ENCODE data around the gene LMF1.

Gene LMF1

DNA sequence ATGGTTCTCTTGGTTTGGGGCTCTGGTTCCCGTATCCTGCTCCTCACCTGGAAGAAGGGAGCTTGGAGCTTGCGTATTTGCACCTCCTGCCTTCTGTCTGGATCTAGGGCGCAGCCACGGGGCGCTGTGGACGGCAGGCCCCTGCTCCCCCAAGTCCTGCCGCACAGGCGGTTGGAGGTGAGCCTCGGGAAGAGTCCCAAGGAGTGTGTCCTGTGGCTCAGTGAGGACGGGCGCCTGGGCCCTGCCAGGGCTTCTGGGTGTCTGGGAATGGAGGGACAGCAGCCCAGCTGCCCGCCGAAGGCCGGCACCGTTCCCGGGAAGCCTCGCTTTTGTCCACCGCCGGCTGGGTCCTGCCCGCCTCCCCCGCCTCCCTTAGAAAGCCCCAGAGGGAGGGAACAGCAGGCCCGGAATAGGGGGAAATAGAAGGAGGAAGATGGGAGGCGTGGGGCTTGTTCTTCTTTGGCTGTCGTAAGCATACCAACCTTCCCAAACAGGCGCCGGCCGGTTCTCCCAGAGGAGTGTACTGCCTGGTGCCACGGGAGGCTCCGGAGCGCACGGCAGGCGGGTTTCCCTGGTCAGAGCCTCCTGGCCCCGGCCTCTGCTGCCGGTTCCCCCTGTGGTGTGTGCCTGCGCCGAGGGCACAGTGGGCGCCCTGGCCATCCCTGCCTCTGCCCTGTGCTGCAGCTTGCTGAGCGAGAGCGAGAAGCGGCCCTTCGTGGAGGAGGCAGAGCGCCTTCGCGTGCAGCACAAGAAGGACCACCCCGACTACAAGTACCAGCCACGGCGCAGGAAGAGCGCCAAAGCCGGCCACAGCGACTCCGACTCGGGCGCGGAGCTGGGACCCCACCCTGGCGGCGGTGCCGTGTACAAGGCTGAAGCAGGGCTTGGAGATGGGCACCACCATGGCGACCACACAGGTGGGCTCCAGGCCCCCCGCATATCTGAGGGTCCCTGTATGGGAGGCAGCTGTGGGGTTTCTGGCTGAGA, 12.6 kb upstream of the LMF1 start:
- no peak for DNase-seq (ENCODE audit: low read depth, low spot score)
- ChIA-PET CTCF (no interaction called here), POLR2A (no interaction called here)
- TF ChIP-seq, protein P1, sequence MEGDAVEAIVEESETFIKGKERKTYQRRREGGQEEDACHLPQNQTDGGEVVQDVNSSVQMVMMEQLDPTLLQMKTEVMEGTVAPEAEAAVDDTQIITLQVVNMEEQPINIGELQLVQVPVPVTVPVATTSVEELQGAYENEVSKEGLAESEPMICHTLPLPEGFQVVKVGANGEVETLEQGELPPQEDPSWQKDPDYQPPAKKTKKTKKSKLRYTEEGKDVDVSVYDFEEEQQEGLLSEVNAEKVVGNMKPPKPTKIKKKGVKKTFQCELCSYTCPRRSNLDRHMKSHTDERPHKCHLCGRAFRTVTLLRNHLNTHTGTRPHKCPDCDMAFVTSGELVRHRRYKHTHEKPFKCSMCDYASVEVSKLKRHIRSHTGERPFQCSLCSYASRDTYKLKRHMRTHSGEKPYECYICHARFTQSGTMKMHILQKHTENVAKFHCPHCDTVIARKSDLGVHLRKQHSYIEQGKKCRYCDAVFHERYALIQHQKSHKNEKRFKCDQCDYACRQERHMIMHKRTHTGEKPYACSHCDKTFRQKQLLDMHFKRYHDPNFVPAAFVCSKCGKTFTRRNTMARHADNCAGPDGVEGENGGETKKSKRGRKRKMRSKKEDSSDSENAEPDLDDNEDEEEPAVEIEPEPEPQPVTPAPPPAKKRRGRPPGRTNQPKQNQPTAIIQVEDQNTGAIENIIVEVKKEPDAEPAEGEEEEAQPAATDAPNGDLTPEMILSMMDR (IDR thresholded peaks at IDR 0.05; ENCODE audit: insufficient read depth, low read length, missing control alignments): no peak
- H3K4me3 ChIP-seq (ENCODE audit: low read depth, low read length): no peak overlapping the region

DNA sequence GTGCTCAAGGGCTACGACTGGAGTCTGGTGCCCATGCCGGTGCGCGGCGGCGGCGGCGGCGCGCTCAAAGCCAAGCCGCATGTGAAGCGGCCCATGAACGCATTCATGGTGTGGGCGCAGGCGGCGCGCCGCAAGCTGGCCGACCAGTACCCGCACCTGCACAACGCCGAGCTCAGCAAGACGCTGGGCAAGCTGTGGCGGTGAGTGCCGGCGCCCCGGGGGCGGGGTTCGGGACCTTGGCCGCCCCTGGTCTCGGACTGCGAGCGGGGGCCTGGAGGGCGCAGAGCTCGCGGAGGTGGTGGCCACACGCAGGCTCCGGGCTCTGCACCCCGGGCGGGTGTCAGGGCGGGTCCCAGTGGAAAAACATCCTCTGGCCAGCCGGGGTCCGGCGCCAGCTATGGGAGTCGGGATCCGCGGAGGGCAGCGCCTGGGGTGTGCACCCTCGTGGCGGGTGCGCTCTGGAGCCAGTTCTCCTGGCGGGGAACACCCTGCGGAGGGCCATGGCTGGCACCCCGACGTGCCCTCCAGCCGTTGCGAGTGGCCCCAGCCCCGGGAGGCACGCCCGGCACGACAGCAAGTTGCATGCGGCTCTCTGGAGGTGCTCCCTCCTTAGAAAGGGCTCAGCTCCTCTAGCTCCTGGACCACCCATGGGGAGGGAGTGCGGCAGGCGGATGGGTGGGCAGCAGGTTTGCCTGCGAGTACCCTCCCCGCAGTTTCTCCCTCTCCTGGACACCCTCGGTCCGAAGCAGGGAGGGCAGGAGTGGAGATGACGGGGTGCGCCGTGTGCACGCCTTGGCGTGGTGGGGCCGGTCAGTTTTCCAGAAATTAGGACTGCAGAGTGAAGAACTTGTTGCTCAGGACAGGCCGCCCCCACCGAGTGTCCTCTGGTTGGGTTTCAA, 11.6 kb upstream of the LMF1 start:
- ChIA-PET POLR2A (interaction anchor here (1.5 kb wide), 1 partner anchor 15 kb away, joined by 3 read pairs; no protein-coding TSS in a partner anchor), CTCF (no interaction called here)

DNA sequence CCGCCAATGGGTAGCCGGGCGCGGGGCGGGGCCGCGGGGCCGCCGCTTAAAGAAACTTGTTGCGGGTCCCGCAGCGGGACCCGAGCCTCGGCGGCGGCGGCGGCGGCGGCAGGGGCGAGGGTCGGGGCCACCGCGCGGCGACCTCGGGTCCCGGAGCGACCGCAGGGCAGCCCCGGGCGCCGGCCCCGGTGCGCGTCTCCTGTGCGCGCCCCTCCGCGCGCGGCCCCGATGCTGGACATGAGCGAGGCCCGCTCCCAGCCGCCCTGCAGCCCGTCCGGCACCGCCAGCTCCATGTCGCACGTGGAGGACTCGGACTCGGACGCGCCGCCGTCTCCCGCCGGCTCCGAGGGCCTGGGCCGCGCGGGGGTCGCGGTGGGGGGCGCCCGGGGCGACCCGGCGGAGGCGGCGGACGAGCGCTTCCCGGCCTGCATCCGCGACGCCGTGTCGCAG, 10.9 kb upstream of the LMF1 start, which contains the start of gene SOX8:
Gene SOX8, plus strand, starts transcription at position 76 of the 450 bp plus-strand sequence. Its CDS starts 153 bp downstream, at position 229.
- H3K4me3 ChIP-seq (ENCODE audit: low read depth, low read length): peak within 1 kb of the TSS; percentile 36
- POLR2A ChIA-PET: interaction anchor here (1.5 kb wide), 1 partner anchor 16 kb away, joined by 3 read pairs; no protein-coding TSS in a partner anchor
- DNase-seq (ENCODE audit: low read depth, low spot score): no peak
- CTCF ChIA-PET: no interaction called here
- TF ChIP-seq, protein P1 (IDR thresholded peaks at IDR 0.05; ENCODE audit: insufficient read depth, low read length, missing control alignments): no peak

More for the DNA sequence above, 11.6 kb upstream of the LMF1 start:
- TF ChIP-seq, protein P1 (IDR thresholded peaks at IDR 0.05; ENCODE audit: insufficient read depth, low read length, missing control alignments): no peak
- no peak overlapping the region for H3K4me3 ChIP-seq (ENCODE audit: low read depth, low read length)
- DNase-seq (ENCODE audit: low read depth, low spot score): no peak

DNA sequence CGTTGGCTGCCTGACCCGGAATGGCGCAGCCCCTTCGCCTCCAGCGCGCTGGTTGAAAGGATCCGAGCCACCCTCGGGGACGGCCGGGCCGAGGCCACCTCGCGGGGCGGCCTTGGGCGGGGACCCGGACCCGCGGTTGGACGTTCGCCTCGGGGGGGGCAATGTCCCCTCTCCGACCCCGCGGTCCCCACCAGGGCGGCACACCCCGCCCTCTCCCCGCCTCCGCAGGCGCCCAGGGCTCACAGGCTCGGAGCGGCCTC, 9.7 kb upstream of the LMF1 start:
- ChIA-PET CTCF (no interaction called here), POLR2A (no interaction called here)
- TF ChIP-seq, protein P1 (IDR thresholded peaks at IDR 0.05; ENCODE audit: insufficient read depth, low read length, missing control alignments): no peak
- no peak overlapping the region; the same call in 1 of the 2 replicates for H3K4me3 ChIP-seq (ENCODE audit: low read depth, low read length)
- DNase-seq (ENCODE audit: low read depth, low spot score): no peak

DNA sequence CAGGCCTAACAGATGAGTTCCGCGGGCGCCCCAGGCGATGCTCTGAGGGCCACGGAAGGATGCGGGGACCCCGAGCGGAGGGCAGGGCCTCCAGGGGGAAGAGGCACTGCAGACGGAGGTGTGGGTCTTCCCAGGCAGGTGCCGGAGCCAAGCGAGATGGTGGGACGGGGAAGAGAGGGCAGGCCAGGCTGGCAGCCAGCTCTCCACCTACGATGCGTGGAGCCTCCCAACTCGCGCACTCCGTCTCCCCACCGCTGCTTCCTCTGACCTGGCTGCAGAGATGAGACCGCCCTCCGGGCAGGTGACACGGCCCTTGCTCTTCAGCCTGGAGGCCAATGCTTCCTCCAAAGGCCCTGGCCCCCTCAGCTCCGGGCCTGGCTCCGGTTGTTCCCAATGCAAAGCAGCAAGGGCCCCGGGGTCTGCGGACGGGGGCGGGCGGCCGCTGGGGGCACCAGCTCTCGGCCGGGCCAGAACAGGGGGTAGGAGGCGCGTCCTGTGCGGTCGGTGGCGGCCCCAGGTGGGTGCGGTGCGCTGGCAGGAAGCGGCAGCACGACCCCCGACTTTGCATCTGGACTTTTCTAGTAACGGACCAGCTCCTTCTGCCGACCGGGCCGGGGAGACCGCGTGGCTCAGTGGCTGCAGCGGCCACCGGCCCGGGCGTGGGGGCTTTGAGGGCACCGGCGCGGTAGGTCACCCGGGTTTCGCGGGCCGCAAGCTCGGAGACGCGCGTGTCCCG, 9.2 kb upstream of the LMF1 start:
- H3K4me3 ChIP-seq (ENCODE audit: low read depth, low read length): no peak overlapping the region
- ChIA-PET CTCF (no interaction called here), POLR2A (no interaction called here)
- no peak for DNase-seq (ENCODE audit: low read depth, low spot score)
- TF ChIP-seq, protein P1 (IDR thresholded peaks at IDR 0.05; ENCODE audit: insufficient read depth, low read length, missing control alignments): no peak
